Neural cell (in vitro differentiated cells): ENCODE data around the gene NHS.

Experiments
- EZH2 ChIP-seq: fragments of 200-600, 300-800 bp; shearing (Covaris generic), sonication (generic); IDR thresholded peaks from 2 replicates; pipeline ENCODE4 v1.6.1; 2014; ENCODE audit warnings: antibody characterized with exemption, low read length, borderline replicate concordance, mild to moderate bottlenecking; ENCODE audit not compliant: insufficient read depth, poor library complexity, severe bottlenecking
- MXI1 ChIP-seq: fragments of 450-650 bp; conservative IDR thresholded peaks from 2 replicates; pipeline ENCODE4 v1.6.1; 2014; ENCODE audit warnings: antibody characterized with exemption, mild to moderate bottlenecking; ENCODE audit not compliant: poor library complexity, severe bottlenecking
- POLR2AphosphoS5 ChIP-seq: IDR thresholded peaks from 2 replicates; pipeline ENCODE4 v1.6.1; 2012
- TF ChIP-seq, protein P1 (sequence below): fragments of 450-650 bp; IDR thresholded peaks from 2 replicates; pipeline ENCODE4 v1.5.1; 2014; ENCODE audit warnings: antibody characterized with exemption, mild to moderate bottlenecking, moderate library complexity; ENCODE audit not compliant: poor library complexity, severe bottlenecking

DNA sequence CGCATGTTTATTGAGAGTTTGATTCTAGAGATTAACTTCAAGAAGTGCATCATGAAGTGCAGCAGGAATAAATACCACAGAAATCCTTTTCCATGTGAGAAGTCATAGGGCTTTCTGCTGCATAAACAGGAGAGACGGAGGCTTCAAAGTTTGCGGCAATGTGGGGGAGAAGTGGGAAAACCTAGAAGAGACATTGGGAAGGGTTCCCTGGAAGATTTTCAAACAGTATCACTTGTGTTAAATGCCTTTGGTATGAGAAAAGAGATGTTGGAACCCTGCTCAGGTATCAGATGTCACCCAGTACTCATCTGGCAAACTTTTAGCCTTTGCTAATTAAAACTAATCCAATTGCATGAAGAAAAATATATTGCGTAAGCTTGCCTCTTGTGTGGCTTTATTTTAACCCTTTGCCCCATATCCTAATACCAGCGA is 15.4 kb downstream of the NHS start:
- TF ChIP-seq, protein P1, sequence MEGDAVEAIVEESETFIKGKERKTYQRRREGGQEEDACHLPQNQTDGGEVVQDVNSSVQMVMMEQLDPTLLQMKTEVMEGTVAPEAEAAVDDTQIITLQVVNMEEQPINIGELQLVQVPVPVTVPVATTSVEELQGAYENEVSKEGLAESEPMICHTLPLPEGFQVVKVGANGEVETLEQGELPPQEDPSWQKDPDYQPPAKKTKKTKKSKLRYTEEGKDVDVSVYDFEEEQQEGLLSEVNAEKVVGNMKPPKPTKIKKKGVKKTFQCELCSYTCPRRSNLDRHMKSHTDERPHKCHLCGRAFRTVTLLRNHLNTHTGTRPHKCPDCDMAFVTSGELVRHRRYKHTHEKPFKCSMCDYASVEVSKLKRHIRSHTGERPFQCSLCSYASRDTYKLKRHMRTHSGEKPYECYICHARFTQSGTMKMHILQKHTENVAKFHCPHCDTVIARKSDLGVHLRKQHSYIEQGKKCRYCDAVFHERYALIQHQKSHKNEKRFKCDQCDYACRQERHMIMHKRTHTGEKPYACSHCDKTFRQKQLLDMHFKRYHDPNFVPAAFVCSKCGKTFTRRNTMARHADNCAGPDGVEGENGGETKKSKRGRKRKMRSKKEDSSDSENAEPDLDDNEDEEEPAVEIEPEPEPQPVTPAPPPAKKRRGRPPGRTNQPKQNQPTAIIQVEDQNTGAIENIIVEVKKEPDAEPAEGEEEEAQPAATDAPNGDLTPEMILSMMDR: no peak
- TF ChIP-seq POLR2AphosphoS5 (no peak), MXI1 (no peak), EZH2 (no peak)
